GM12892 (cell line): Measurements from ENCODE around the gene GCK.

Experiments used
- DNase-seq: peaks from one replicate; pipeline ENCODE4 v3.0.0; 2011; ENCODE audit not compliant: insufficient read length
- FAIRE-seq: peaks from 2 replicates; lab custom pipeline; 2011; peaks lifted over from hg19 to GRCh38; lab: Jason Lieb, UNC
- POLR2A ChIP-seq: IDR thresholded peaks from 2 replicates; pipeline ENCODE4 v1.6.1; 2011; ENCODE audit warnings: low read depth, low read length, control low read depth
- POLR2AphosphoS5 ChIP-seq: IDR thresholded peaks from 2 replicates; pipeline ENCODE4 v1.6.1; 2011; ENCODE audit warnings: low read depth, low read length, control low read depth
- TAF1 ChIP-seq: IDR thresholded peaks from 2 replicates; pipeline ENCODE4 v1.6.1; 2011; ENCODE audit warnings: low read depth, mild to moderate bottlenecking, control low read depth, low read length, borderline replicate concordance

Gene GCK

GRCh38 chr7:44221231-44221791 lies 32.1 kb upstream of the GCK start:
- no peak for FAIRE-seq
- no peak for DNase-seq
- no peak for TF ChIP-seq TAF1

DNA sequence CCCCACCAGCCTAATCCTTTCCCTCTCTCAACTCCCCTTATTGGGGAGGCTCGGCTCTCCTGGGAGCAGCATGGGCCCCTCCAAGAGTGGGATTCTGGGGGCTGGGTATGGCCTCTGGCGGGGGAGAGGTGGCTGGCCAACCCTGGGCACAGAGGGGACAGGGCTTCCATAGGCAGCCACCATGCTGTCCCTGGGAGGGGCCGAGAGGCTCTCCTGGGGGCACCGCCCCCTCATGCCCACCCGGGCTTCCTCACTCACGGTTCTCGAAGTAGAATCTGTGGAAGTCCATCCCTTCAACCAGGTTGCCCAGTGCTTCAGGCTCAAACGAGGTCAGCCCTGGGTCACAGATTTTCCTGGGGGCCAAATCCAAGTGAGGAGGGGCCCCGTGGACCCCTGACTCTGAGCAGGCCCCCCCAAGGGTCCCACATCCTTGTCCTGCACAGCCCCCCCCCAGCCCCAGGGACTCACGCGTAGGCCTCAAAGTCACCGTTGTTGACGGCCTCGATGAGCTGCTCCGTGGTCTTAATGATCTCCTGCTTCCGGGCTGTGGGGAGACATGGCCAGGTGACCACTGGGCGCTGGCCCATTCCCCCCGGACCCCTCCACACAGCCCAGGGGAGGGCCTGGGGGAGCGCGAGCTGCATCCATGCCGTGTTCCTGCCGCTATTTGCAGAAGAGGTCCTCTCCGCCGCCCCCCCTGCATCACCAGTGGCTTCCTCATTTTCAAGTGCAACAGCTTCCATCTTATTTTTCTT lies 31.3 kb upstream of the GCK start:
- no peak for TF ChIP-seq POLR2A
- no peak for TF ChIP-seq POLR2AphosphoS5
- no peak for TF ChIP-seq TAF1
- DNase-seq: no peak
- FAIRE-seq: no peak

DNA sequence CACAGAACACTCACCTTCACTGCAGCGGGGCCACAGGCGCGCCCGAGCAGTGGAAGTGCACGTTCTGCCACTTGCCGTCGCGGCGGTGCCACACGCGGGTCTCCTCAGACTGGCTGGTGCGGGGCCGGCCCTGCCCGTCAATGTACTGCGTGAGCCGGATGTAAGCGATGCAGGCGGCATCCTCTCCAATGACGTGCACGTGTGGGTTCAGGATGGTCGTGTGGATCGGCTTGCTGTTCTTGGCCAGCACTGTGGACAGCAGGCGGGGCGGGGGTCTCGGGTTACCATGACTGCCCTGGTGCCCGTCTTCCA lies 30.8 kb upstream of the GCK start:
- TF ChIP-seq POLR2A (no peak), POLR2AphosphoS5 (no peak), TAF1 (no peak)
- DNase-seq (no peak), FAIRE-seq (no peak)

DNA sequence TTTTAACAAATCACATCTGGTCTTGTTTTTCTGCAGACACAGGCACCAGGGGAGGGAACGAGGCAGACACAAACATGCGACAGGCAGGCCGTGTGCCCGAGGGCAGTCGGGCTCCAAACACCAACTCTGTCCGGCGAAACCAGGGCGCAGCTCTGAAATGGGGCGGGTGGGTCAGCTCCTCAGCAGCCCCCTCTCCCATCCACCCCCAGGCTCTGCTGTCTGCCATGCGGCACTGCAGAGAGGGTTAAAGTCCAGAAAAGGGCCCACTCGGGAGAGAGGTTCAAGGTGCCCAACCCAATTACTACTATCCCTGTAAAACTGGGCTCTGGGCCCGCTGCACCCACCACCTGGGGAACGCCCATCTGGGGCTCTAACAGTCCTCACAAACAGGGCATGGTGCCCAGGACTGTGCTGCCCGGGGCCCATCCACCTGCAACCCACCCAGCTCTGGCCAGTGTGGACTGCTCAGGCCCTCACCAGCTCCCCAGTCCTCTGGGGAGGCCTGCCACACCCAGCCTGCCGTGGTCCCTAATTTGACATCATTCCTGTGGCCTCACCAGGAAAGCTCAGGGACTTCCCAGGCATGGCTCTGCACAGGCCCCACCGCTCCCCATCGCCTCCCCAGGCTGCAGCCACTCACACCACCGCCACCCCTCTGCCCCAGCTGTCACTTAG lies 30.3 kb upstream of the GCK start:
- no peak for TF ChIP-seq POLR2AphosphoS5
- TF ChIP-seq TAF1: no peak
- FAIRE-seq (no peak), DNase-seq (no peak)

DNA sequence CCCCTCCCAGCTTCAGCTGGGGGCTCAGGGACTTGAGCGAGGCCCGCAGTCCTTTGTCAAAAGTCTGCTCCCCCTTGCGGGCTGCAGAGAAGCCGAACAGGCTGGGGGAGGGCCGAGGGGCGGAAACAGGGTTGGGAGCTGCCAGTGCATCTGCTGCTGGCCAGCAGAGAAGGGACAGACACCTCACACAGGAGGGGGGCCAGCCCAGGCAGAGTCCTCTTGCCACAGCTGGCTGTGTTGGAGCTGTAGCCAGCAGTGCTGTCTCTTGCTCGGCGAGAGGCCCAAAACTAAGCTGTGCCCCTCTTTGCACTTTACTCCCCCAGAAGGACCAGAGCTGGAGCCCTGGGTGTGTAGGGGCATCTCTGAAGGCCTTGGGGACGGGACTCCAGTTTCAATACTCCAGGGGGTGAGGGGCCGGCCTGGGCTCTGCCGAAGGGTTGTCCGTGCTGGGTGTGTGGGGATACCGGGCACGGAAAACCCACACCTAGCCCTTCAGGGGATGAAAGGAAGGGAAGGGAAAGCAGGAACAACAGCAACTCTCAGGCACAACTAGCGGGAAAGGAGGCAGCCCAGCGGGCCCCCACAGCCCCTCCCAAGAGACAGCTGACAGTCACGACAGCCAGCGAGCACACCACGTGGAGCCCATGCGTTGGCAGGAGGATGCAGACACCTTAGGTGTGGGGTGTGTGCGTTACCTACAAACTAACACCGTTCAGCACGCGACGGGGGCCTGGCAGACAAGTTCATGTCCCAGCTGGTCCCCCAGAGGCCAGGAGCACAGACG lies 29.4 kb upstream of the GCK start:
- no peak for TF ChIP-seq POLR2AphosphoS5
- no peak for TF ChIP-seq POLR2A
- no peak for TF ChIP-seq TAF1
- FAIRE-seq: no peak
- no peak for DNase-seq

- no peak for TF ChIP-seq POLR2A
- TF ChIP-seq POLR2AphosphoS5: no peak
- no peak for TF ChIP-seq TAF1
- no peak for FAIRE-seq
- no peak for DNase-seq
Observed at GRCh38 chr7:44217852-44218402, 28.7 kb upstream of the GCK start.

DNA sequence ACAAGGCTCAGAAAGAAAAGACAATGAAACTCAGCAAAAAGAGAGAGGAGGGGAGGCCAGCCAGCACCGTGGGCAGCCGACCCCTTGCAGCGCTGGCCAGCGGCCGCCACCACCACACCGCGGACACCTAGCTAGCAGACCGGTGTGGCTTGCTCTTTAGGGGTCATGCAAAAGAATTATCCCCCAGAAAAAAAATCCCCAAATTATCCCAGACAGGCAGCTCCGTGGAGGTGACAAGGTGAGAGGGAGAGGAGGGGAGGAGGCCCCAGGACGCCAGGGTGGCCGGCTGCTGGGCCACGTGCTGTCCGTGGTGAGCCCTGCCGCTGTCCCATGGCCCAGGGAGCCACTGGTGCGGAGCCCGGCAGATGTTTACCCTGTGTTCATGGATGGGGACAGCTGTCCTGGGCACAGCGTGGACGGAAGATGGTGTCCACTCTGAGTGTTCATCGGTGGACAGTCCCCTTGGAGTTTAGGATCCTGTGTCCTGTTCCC lies 28.0 kb upstream of the GCK start:
- DNase-seq (no peak), FAIRE-seq (no peak)
- TF ChIP-seq POLR2AphosphoS5 (no peak), TAF1 (no peak), POLR2A (no peak)

- no peak for TF ChIP-seq POLR2A
- TF ChIP-seq TAF1: no peak
- TF ChIP-seq POLR2AphosphoS5: no peak
- DNase-seq (no peak), FAIRE-seq (no peak)
Observed at GRCh38 chr7:44216521-44217222, 27.4 kb upstream of the GCK start.

DNA sequence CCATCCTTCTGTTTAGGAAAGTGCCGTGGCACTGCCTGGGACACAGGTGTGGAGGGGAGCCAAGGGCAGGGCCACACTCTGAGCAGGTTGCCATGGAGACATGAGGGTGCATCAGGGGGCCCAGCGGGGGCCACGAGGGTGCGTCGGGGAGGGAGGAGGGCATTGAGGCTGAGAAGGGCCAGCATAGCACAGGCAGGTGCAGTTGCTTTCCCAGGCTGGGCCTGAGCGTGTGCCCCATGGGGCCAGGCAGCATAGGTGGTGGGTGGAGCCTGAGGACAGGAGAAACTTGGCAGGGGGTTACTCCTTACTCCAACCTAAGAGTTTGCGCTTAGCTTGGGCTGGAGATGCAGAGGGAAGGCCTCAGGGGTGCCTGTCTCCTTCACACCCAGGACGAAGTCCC lies 26.8 kb upstream of the GCK start:
- FAIRE-seq (no peak), DNase-seq (no peak)
- TF ChIP-seq TAF1 (no peak), POLR2A (no peak), POLR2AphosphoS5 (no peak)

DNA sequence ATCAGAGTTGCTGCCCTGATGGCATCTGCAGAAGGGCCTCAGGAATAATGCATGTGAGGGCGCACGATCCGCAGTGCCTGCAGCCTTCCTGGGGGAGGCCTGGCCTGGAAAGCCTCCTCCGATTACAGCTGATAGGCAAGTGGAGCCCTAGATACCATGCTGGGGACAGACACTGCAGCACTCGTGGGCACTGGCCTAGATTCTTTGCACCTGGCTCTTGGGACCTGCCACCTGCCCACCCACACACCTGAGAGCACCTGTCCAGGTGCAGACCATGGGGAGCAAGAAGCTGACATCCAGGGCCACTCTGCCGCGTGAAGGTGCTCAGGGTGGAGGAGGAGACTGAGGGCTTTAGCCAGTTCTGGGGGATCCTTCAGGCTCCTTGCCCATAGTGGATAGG lies 26.3 kb upstream of the GCK start:
- no peak for DNase-seq
- FAIRE-seq: no peak
- TF ChIP-seq POLR2A: no peak
- TF ChIP-seq POLR2AphosphoS5: no peak
- TF ChIP-seq TAF1: no peak
